Stimulated activated CD4-positive, alpha-beta T cell treated with anti-CD3 and anti-CD28 coated beads, Interleukin-4, amount 100 ng/mL, for 24 hours (primary cell): ENCODE measurements around the gene GLDN.

Experiments used
- DNase-seq: peaks from one replicate; pipeline ENCODE4 v3.0.0-alpha.2; 2020

GLDN gene

GRCh38 chr15:51341366-51342226, at the start of gene GLDN:
GLDN (plus strand) TSS chr15:51341655; CDS start chr15:51341685, 30 bp downstream.
- DNase-seq = no peak

- no peak for DNase-seq
Measured at GRCh38 chr15:51298620-51299019, 42.8 kb upstream of the GLDN start.

- DNase-seq = no peak
Measured at GRCh38 chr15:51299187-51300015, 42.1 kb upstream of the GLDN start.

- no peak for DNase-seq
Measured at GRCh38 chr15:51302480-51302879, 39.0 kb upstream of the GLDN start.

- no peak for DNase-seq
Measured at GRCh38 chr15:51303462-51303980, 37.9 kb upstream of the GLDN start.

- no peak for DNase-seq
Measured at GRCh38 chr15:51307325-51307724, 34.1 kb upstream of the GLDN start.

- DNase-seq = no peak
Measured at GRCh38 chr15:51307811-51308210, 33.6 kb upstream of the GLDN start.

- DNase-seq = no peak
Measured at GRCh38 chr15:51310064-51310463, 31.4 kb upstream of the GLDN start.

- no peak for DNase-seq
Measured at GRCh38 chr15:51311510-51311909, 29.9 kb upstream of the GLDN start.

GRCh38 chr15:51312166-51313073, 29.0 kb upstream of the GLDN start:
- DNase-seq = no peak

GRCh38 chr15:51313074-51313393, 28.4 kb upstream of the GLDN start:
- no peak for DNase-seq

GRCh38 chr15:51313644-51314280, 27.7 kb upstream of the GLDN start:
- DNase-seq = no peak

- DNase-seq = no peak
Measured at GRCh38 chr15:51314391-51315337, 26.8 kb upstream of the GLDN start.

GRCh38 chr15:51315726-51316125, 25.7 kb upstream of the GLDN start:
- DNase-seq = no peak

GRCh38 chr15:51316636-51317035, 24.8 kb upstream of the GLDN start:
- DNase-seq = no peak

GRCh38 chr15:51318382-51319150, 22.9 kb upstream of the GLDN start:
- DNase-seq = no peak

GRCh38 chr15:51319539-51319938, 21.9 kb upstream of the GLDN start:
- no peak for DNase-seq

- no peak for DNase-seq
Measured at GRCh38 chr15:51320843-51321242, 20.6 kb upstream of the GLDN start.

GRCh38 chr15:51321316-51321715, 20.1 kb upstream of the GLDN start:
- DNase-seq = no peak

GRCh38 chr15:51322621-51323296, 18.7 kb upstream of the GLDN start:
- DNase-seq = no peak
